PC-3 (cell line): ENCODE results near the gene HAPLN3.

Experiments used
- EZH2 ChIP-seq: fragments of 300-600 bp; sonication (generic); IDR thresholded peaks from one replicate; pipeline ENCODE4 v1.6.1; 2017; ENCODE audit warnings: antibody characterized with exemption, mild to moderate bottlenecking, low read length; ENCODE audit not compliant: unreplicated experiment
- TF ChIP-seq, protein P1 (sequence below): fragments of 300-600 bp; sonication (generic); conservative IDR thresholded peaks from 2 replicates; pipeline ENCODE4 v1.5.1; 2017; ENCODE audit warnings: antibody characterized with exemption, low read depth, mild to moderate bottlenecking, low read length

DNA sequence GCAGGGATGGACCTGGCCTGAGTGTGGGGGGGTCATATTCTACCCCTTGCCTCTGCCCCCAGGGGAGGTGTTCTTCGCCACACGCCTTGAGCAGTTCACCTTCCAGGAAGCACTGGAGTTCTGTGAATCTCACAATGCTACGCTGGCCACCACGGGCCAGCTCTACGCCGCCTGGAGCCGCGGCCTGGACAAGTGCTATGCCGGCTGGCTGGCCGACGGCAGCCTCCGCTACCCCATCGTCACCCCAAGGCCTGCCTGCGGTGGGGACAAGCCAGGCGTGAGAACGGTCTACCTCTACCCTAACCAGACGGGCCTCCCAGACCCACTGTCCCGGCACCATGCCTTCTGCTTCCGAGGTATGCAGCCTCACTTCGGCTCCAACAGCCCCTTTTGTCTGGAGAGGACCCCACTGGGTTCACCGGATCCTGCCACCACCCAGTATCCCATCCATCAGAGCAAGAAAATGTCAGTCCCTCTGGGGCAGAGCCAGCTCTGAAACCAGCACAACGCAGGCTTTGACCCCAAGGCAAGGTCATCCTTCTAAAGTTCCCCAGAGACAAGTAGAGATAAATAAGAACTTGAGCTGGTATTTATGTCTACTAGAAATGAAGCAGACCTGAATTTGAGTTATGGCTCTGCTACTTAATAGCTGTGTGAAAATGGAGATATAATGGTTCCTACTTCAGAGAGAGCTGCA lies 45.8 kb downstream of the HAPLN3 start:
- TF ChIP-seq, protein P1, sequence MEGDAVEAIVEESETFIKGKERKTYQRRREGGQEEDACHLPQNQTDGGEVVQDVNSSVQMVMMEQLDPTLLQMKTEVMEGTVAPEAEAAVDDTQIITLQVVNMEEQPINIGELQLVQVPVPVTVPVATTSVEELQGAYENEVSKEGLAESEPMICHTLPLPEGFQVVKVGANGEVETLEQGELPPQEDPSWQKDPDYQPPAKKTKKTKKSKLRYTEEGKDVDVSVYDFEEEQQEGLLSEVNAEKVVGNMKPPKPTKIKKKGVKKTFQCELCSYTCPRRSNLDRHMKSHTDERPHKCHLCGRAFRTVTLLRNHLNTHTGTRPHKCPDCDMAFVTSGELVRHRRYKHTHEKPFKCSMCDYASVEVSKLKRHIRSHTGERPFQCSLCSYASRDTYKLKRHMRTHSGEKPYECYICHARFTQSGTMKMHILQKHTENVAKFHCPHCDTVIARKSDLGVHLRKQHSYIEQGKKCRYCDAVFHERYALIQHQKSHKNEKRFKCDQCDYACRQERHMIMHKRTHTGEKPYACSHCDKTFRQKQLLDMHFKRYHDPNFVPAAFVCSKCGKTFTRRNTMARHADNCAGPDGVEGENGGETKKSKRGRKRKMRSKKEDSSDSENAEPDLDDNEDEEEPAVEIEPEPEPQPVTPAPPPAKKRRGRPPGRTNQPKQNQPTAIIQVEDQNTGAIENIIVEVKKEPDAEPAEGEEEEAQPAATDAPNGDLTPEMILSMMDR = no peak
- no peak for TF ChIP-seq EZH2
